Erythroblast (primary cell): ENCODE measurements around the gene ZNF735.
"Not testable (repeated sequence)": the region's sequence is repeated elsewhere in the genome, so short reads cannot be mapped to it uniquely, and the experiment has no call there.

Experiments
- DNase-seq, 2 experiments: peaks; one replicate each; lab custom pipeline; 2025; lab: John Stamatoyannopoulos, UW
- GATA1 ChIP-seq: IDR thresholded peaks from 2 replicates; pipeline ENCODE4 v1.6.1; 2011; ENCODE audit warnings: low read depth, mild to moderate bottlenecking, control low read depth, low read length, moderate library complexity
- POLR2A ChIP-seq: IDR thresholded peaks from 2 replicates; pipeline ENCODE4 v1.6.1; 2011; ENCODE audit warnings: mild to moderate bottlenecking, low read length

The ZNF735 gene

GRCh38 chr7:64223366-64223765 lies 16.4 kb downstream of the ZNF735 start:
- TF ChIP-seq POLR2A (no peak), GATA1 (no peak)
- DNase-seq: no peak

- not testable (repeated sequence) for DNase-seq
Observed at GRCh38 chr7:64228174-64228573, 21.2 kb downstream of the ZNF735 start, which contains the start of gene ZNF679. Gene ZNF679 (plus strand): TSS chr7:64228474. CDS start chr7:64249118, 20,644 bp downstream.

- no peak for DNase-seq
- TF ChIP-seq POLR2A: no peak
- no peak for TF ChIP-seq GATA1
Observed at GRCh38 chr7:64266341-64266919, 59.4 kb downstream of the ZNF735 start.
